Astrocyte of the hippocampus (primary cell): Measurements from ENCODE around the gene CKAP5.
"Not testable (repeated sequence)": the region's sequence is repeated elsewhere in the genome, so short reads cannot be mapped to it uniquely, and the experiment has no call there.

ENCODE experiments used
- DNase-seq: peaks from one replicate; pipeline ENCODE4 v3.0.0; 2011; ENCODE audit warnings: low read depth, low spot score

CKAP5 gene

DNA sequence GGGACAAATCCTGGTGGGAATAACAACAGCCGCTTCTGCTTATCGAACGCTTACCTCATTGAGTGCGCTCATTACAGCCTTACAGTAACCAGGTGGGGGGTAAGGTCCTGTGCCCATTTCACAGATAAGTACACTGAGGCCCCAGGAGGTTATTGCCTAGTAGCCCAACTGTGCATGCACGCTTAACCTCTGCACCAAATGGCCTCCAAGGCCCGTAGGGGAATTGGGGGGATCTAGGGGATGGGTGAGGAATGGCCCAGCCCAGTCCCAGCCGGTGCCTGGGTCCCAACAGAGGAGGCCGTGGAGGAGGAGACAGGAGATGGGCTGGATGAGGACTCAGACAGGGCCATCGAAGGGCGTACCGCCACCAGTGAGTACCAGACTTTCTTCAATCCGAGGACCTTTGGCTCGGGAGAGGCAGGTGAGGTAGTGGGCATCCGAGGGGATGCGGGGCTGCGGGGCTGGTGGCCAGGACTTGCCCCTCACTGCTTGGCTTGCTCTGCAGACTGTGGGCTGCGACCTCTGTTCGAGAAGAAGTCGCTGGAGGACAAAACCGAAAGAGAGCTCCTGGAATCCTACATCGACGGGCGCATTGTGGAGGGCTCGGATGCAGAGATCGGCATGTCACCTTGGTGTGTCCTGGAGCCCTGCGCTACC is 119.7 kb downstream of the CKAP5 start:
- no peak for DNase-seq

DNA sequence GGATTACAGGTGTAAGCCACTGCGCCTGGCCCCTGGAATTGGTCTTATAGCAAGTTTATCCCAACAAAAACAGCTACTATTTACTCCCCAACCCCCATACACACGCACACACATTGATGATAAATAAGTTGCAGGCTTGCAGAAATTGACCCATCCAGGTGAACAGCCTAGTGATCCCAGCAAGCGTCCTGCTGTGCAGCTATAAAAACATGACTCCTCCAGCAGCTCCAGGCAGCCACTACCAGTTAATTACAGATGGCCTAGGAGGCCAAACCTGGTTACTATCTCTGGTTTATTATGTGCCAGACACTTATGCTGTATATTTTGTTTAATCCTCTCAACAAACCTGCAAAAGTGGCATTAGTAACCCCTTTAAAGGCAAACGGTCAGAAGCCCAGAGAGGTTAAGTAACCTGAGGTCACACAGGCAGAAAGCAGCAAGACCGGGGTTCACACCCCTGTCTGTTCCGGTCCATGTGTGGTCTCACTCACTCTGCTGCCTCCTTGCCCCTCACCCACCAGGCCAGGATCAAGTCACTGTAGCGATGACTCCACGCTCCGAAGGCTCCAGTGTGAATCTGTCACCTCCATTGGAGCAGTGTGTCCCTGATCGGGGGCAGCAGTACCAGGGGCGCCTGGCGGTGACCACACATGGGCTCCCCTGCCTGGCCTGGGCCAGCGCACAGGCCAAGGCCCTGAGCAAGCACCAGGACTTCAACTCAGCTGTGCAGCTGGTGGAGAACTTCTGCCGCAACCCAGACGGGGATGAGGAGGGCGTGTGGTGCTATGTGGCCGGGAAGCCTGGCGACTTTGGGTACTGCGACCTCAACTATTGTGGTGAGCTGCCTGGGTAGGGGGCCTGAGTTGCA is 120.5 kb downstream of the CKAP5 start:
- DNase-seq: no peak

DNA sequence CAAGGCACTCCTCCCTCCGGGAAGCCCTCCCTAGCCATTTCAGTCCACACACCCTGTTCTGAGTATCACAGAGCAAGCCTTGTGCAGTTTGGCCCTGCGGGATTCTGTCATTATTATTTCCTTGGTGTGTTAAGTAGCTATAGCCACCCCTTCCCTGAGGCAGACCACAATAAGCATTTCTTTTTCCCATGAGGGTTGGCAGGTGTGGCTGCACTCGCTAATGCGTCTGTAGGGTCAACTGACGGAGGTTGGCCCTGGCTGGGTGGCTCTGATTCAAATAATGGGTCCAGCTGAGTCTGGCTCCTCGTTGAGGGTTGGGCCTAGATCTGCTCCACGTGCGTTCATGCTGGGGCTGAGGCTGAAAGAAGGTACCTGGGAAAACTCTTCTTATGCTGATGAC is 122.0 kb downstream of the CKAP5 start:
- DNase-seq: peak; percentile 27

DNA sequence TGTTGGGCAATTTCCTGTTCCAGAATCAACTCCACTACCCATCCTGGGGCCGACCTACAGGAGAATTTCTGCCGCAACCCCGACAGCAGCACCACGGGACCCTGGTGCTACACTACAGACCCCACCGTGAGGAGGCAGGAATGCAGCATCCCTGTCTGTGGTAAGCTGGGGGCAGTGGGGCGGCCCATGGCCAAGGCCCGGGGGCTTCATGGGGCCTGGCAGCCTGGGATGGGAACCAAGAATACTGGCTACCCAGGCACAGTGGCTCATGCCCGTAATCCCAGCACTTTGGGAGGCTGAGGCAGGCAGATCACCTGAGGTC is 122.8 kb downstream of the CKAP5 start:
- no peak for DNase-seq

DNA sequence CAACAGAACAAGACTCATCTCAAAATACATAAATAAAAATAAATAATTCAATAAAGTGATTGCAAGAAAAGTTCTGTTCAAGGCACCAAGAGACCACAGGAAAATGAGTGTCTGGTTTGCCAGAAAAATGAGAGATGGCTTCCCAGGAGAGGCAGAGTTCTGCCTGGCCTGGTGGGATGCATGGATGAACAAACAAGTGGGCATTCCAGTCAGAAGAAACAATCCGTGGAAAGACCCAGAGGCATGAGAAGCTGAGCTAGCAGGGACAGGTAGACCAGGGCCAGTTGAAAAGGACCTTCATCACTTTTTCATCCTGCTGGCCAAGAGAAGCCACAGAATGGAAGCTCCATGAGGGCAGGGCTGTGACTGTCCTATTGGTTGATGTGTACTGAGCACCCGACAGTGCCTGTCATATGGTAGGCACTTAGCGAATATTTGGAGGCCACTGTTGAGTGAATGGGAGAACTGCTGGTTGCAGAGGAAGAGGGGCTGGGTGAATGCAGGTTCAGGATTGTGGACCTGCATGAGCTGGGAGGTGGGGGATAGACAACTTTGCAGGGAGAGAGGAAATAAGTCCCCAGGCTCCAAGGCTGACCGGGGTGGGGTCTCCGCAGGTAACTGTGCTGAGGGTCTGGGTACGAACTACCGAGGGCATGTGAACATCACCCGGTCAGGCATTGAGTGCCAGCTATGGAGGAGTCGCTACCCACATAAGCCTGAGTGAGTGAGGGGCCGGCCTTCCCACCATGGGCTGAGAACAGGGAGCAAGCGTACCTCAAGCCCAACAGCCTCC is 123.3 kb downstream of the CKAP5 start:
- DNase-seq: no peak

DNA sequence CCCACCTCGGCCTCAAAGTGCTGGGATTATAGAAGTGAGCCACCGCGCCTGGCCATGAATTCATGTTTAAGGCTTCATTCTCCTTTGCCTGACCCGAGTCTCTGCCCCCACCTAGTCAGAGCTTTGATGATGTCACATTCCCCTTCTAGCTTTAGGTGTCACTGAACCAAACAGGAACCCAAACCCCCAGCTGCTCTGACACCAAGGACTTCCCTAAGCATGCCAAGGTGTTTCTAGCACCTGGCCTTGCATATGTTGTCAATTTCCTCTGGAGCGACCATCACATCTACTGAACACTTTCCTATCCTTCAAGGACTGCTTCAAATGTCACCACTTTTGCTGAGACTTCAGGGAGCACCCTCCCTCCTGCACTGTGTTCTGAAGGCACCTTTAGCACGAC is 124.8 kb downstream of the CKAP5 start:
- no peak for DNase-seq

DNA sequence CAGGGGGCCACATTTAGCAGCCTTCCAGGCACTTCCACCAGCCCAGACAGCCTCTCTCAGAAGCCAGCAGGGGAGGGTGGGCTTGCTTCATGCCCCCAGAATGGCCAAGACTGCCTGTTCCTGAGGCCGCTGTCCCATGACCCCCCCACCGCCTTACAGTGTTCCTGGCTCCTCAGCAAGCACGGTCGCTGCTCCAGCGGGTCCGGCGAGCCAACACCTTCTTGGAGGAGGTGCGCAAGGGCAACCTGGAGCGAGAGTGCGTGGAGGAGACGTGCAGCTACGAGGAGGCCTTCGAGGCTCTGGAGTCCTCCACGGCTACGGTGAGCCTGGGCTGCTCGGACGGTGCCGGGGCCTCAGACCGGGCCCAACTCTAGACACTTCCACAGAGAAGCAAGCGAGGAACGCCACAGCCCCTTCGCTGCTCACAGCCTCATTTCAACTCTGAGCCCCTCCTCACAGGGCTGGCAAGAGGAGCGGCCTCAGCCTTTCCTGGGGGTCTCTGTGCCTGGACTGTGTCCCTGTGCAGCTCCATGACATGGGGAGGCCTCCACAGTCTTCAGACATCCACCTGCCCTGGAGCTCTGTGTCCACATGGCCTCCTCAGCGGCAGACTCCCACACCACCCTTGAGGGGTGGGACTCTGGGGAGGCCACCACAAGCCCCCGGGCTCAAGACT is 126.4 kb downstream of the CKAP5 start:
- DNase-seq: no peak

DNA sequence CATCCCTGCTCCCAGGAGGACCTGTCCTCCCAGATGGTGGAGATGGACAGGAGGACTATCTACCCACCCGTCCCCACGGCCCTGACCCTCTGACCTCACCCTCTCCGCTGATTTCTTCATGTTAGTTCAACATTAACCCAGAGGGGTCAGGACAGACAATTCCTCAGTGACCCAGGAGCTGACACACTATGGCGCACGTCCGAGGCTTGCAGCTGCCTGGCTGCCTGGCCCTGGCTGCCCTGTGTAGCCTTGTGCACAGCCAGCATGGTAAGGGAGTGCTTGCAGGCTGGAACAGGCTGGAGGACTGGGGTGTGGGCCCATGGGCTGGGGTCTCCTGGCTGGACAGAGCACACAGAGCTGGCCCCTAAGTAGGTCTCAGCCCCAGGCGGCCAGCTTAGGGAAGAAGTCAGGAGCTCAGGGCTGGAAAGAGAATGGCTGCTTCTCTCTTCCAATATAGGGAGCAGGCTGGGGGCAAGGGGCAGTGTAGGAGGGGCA is 127.0 kb downstream of the CKAP5 start, which contains the start of gene F2:
TSS of gene F2 (plus strand) at position 166 of the 495 bp plus-strand sequence. CDS start at position 189, 23 bp downstream.
- no peak for DNase-seq

DNA sequence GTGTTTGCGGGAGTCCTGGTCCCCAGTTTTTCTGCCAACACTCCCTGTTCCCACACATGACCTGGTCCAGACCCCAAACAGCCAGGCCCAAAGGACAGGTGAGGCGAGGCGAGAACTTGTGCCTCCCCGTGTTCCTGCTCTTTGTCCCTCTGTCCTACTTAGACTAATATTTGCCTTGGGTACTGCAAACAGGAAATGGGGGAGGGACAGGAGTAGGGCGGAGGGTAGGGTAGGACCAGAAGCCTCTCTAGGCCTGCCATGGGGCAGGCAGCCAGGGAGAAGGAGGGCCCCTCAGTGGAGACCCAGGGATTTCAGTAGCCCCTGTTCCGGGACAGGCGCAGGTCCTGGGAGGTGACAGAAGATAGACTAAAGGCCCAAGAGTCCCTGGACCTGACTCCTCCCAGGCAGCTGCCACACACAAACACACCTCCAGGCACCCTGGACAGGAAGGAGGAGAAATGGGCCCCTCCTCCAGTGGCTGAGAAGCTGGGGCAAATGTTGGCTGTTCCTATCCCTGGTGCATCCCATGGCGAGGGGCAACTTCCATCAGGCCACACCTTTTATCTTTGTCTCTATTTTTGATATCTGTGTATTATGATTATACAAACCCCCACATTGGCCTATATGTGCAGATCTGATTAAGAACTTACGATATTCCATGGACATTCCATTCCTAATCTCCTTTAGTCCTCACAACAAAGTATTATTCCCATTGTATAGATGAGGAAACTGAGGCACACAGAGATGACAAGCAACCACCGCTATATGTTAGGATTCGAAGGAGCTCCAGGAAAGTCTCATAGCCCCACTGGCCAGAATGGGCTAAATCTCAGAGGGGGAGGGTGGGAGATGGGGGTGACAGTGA is 127.7 kb downstream of the CKAP5 start:
- no peak for DNase-seq

DNA sequence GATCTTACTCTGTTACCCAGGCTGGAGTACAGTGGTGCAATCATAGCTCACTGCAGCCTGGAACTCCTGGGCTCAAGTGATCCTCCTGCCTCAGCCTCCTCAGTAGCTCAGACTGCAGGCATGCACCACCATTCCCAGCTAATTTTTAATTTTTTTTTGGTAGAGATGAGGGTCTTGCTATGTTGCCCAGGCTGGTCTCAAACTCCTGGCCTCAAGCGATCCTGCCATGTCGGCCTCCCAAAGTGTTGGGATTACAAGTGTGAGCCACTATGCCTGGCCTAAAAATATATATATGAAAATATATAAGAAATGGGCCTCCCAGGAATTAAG is 128.3 kb downstream of the CKAP5 start:
- DNase-seq: not testable (repeated sequence)

DNA sequence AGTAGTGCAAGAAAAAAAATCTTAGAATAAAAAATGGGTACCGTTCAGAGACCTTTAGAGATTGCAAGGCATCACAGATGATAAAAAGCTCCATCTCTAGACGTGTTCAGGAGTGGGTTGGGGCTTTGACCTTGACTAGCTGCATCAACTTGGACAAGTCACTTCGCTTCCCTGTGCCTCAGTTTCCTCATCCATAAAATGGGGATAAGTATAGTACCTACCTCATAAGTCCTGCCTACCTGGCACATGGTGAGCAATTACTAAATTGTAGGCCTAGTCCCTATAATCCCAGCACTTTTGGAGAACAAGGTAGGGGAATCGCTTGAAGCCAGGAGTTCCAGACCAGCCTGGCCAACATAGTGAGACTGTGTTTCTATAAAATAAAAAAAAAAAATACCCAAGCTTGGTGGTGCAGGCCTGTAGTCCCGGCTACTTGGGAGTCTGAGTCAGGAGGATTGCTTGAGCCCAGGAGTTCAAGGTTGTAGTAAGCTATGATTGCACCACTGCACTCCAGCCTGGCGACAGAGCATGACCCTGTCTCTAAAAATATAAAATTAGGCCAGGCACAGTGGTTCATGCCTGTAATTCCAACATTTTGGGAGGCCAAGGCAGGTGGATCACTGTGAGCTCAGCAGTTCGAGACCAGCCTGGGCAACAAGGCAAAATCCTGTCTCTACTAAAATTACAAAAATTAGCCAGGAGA is 133.1 kb downstream of the CKAP5 start:
- DNase-seq: no peak

DNA sequence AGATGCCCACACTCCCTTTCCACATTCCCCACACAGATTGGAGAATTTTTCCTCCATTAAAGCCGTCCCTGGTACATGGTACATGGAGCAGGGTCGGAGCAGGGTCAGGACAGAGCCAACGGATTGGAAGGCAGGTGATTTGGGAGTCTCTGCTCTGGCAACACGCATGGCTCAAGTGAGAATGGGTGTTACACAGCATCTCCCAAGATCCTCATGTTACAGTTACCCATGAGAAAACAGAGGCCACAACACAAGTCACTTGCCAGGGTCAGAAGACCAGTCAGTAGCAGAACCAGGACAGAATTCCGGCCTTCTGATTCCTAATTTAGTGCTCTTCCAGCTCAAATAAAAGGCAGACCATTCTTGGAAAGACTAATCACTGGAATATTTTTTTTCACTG is 134.8 kb downstream of the CKAP5 start:
- no peak for DNase-seq

DNA sequence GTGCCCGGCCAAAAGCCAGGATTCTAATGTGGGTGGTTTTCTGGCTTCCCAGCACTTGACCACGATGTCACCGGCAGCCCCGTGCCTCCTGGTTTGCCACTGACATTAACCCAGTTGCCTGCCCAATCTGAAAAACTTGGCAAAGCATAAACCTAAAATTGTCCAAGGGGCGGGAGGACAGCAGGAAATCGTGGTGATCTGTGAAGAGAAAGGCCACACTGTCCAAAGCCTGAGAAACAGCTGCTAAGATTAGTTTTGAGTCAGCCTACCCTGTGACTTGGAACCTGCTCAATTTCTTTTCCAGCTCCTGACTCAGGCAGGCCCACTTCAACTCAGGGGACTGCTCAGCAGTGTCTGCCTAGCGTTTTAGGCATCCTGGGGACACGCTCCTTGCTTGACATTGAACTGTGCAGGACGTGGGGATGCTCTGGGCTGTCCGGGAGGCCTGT is 135.2 kb downstream of the CKAP5 start:
- DNase-seq: peak; percentile 94

DNA sequence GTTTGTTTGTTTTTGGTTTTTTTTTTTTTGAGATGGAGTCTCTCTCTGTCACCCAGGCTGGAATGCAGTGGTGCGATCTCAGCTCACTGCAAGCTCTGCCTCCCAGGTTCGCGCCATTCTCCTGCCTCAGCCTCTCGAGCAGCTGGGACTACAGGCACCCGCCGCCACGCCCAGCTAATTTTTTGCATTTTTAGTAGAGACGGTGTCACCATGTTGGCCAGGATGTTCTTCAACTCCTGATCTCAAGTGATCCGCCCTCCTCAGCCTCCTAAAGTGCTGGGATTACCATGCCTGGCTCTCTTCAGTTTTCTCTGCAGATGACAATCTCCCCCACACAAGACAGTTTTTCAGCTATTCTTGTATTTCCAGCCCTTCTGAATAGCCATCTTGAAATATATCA is 136.7 kb downstream of the CKAP5 start:
- DNase-seq: not testable (repeated sequence)

DNA sequence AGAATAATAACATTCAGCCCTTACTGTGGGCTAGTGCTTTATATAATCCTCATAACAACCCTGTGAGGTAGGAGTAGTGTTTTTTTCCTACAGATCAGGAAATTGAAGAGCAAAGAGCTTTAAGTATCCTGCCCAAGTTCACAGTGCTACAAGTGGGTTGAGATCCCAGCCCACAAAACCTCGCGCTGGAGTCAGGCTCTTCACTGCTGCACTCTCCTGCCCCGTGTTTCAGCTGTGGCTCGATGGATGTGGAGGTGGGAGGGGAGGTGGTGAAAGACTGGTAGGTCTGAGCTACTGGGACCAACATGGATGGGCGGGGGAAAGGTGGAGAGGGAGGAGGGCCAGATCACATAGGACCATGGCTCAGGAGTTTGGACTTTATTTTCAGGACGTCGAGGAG is 139.2 kb downstream of the CKAP5 start:
- DNase-seq: no peak

DNA sequence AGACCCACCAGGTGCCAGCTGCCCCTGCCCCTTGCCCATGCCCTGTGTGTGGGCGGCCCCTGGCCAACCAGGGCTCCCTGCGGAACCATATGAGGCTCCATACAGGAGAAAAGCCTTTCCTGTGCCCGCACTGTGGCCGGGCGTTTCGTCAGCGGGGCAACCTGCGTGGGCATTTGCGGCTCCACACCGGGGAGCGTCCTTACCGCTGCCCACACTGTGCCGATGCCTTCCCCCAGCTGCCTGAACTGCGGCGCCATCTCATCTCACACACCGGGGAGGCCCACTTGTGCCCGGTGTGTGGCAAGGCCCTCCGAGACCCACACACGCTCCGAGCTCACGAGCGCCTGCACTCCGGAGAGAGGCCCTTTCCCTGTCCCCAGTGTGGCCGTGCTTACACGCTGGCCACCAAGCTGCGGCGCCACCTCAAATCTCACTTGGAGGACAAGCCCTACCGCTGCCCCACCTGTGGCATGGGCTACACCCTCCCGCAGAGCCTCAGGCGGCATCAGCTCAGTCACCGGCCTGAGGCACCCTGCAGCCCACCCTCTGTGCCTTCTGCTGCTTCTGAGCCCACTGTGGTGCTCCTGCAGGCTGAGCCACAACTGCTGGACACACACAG is 140.9 kb downstream of the CKAP5 start:
- DNase-seq: no peak

DNA sequence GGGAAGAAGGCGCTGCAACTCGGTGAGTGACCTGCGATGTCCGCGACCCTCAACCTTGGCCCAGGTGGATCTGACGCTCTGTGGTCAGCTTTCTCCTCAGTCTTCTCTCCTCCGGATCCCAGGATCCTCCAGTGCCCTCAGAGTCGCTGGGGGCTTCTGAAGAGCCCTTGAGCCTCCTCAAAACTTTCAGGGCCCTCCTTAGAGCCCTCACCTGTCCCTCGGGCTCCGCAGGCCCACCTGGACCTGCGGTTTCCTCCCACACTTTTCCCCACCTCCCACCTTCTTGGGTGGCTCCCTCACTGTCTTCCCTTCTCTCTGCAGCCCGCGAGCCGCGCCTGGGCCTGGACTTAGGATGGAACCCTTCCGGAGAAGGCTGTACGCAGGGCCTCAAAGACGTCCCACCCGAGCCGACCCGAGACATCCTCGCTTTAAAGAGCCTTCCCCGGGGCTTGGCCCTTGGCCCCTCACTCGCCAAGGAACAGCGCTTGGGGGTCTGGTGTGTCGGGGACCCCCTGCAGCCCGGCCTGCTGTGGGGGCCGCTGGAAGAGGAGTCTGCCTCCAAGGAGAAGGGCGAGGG is 144.9 kb downstream of the CKAP5 start:
- DNase-seq: no peak

DNA sequence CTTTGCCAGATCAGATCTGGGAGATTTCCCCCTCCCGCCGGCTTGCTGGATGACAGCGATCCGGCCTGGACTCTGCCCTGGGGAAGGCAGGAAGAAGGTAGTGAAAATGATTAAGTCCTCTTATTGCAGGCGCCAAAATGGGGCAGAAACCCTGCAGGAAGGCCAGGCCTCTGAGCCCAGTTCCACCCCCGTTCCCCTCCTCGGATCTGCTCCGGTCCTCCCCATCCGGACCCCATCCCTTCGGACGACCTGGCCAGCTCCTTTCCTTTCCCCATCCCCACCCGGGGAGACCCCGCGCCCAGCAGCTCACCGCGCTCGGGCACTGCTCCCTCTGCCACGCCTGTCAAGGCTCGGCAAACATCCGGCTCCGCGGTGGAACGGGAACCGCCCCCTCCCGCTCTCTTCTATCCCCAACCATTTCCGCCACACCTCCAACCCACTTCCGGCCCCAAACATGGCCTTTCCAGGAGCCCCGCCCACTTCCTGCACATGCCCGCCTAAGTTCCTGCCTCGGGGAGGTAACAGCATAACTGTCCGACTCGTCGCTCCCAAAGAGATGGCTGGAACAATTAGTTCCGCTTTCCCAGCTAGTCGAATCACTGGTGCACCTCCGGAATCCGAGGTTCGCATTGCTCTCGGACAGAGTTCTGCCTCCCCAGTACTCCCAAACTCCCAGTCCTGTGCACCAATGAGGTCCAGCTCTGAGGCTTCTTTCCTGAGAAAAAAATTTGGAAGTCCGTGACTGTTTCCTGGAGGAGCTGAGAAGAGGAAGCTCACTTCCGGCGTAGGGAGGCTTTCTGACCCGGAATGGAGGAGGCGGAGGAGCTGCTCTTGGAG is 145.6 kb downstream of the CKAP5 start, which contains the start of the genes ARHGAP1 and ZNF408:
TSS of gene ARHGAP1 (minus strand) at position 379 of the 837 bp plus-strand sequence. CDS start 4,512 bp downstream, outside the sequence.
TSS of gene ZNF408 (plus strand) at position 791 of the 837 bp plus-strand sequence. CDS start at position 808, 17 bp downstream.
- peak; percentile 99 for DNase-seq
